Esophagus squamous epithelium (tissue), 4 donors: Measurements from ENCODE around the gene CCRL2. TPM values are rescaled to one million over a fixed set of nuclear protein-coding genes. Genes with fewer than 3 reads are reported as not detected.

Experiments used
- total RNA-seq, 4 donors: library from RNA; depleted of rRNA; stranded (reverse); fragments of >200 nt; gene quantifications; one replicate each; pipeline ENCODE4 v1.1.0, GENCODE V29; 2016

The CCRL2 gene
- total RNA-seq, 4 donors from 2014 or later: 0.48 to 1.5 (median 1.1) TPM; not detected in 1

Other genes starting within 250 kb of the CCRL2 start
- 1 to 10 TPM in 3 of 4 donors, under 1 TPM in 1; 0.45 to 8.6 (median 2.8) TPM for gene CCR1, start 198.9 kb upstream of the CCRL2 start, total RNA-seq
- not detected for gene CCR3, start 164.8 kb upstream of the CCRL2 start, total RNA-seq
- 1 to 10 TPM in 3 of 4 donors, under 1 TPM in 1; 0.40 to 6.0 (median 1.9) TPM for gene CCR2, start 53.1 kb upstream of the CCRL2 start, total RNA-seq
- gene CCR5, start 36.3 kb upstream of the CCRL2 start, total RNA-seq: 1 to 10 TPM in 2 of 4 donors, under 1 TPM in 2; 0.61 to 2.5 (median 0.93) TPM
- 100 to 1,000 TPM in 1 of 4 donors, 1 to 10 TPM in 2, under 1 TPM in 1; 0.57 to 204 (median 2.6) TPM for gene LTF, start 57.6 kb downstream of the CCRL2 start, total RNA-seq
- gene RTP3, start 90.7 kb downstream of the CCRL2 start, total RNA-seq: not detected
- 1 to 10 TPM in 2 of 4 donors, under 1 TPM in 1, not detected in 1; 0.26 to 2.7 (median 1.1) TPM for gene LRRC2, start 159.0 kb downstream of the CCRL2 start, total RNA-seq
- gene FAM240A, start 205.3 kb downstream of the CCRL2 start, total RNA-seq: under 1 TPM in 1 of 4 donors, not detected in 3; 0.50 TPM